B cell (primary cell): ENCODE data around the gene ZBTB34.

Experiments used
- EZH2 ChIP-seq: IDR thresholded peaks from 2 replicates; pipeline ENCODE4 v1.6.1; 2012; ENCODE audit warnings: borderline replicate concordance, low read depth, mild to moderate bottlenecking, moderate library complexity, low read length; ENCODE audit not compliant: insufficient read depth, poor library complexity, severe bottlenecking
- TF ChIP-seq, protein P1 (sequence below): fragments of 200-600 bp; IDR thresholded peaks from one replicate; pipeline ENCODE4 v1.8.0; 2022; ENCODE audit warnings: antibody characterized with exemption, mild to moderate bottlenecking

DNA sequence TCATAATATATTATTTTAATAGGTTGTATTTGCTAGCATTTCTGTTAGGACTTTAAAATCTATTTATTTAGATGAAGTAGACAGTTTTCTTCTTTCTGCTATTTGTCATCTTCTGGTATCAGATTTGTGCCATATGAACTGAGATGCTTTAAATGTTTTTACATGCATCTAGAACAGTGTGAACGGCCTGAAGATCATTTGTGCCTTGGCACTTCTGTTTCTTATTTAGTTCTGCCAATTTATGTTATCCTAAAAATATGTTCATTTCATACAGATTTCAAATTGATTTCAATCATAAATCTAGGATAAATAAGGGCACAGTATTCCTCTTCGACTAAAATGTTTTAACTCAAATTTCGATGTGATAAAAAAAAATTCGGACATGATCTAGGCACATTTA lies 16.1 kb downstream of the ZBTB34 start:
- TF ChIP-seq EZH2 = no peak
- TF ChIP-seq, protein P1, sequence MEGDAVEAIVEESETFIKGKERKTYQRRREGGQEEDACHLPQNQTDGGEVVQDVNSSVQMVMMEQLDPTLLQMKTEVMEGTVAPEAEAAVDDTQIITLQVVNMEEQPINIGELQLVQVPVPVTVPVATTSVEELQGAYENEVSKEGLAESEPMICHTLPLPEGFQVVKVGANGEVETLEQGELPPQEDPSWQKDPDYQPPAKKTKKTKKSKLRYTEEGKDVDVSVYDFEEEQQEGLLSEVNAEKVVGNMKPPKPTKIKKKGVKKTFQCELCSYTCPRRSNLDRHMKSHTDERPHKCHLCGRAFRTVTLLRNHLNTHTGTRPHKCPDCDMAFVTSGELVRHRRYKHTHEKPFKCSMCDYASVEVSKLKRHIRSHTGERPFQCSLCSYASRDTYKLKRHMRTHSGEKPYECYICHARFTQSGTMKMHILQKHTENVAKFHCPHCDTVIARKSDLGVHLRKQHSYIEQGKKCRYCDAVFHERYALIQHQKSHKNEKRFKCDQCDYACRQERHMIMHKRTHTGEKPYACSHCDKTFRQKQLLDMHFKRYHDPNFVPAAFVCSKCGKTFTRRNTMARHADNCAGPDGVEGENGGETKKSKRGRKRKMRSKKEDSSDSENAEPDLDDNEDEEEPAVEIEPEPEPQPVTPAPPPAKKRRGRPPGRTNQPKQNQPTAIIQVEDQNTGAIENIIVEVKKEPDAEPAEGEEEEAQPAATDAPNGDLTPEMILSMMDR = no peak
